Measurements from ENCODE around the gene MACROD2.

The MACROD2 gene

DNA sequence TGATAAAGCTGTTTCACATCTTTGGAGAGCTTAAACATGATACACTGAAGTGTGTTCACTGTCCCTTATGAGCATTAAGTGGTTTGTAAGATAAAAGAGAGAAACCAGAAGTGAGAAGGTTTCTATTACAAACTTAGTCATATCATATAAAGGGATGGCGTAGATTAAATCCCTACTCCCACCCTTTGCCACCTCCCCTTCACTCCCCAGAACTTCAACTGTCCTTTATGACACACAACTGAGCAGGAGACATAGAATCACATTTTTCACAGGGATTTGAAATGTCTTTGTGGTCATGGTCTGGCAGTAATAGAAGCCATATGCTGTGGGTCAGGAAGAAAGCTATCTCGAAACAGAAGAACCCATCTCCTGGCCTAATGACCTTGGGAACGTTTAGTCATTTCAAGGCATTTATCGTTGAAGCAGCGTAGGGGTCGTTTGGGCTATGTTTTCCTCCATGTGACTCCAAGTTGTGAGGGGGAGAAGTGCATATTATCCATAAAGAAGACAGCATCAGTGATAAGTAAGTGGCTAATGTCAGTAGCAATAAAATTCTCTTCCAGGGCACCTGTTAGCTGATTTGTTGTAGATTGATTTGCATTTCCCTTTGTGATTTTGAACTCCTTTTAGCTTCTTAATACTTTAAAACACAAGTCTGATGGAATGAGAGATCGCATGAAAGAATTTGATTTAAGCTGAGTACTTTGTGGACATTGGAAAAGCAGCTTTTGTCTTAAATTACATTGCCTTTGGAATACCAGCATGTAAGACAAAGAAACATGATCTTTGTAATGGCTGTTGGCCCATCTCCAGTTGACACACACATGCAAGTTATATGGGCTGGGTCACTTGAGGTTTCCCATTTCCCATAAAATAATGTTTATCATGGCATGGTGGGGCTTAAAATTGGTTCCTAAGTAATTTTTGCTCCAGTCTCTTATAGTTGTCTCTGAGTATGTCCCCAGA lies 843.6 kb downstream of the MACROD2 start:
- H3K9me3 ChIP-seq (ENCODE audit: control insufficient read depth in 2 of 2, low read length in 2 of 2), result no peaks in the 10 kb centered on the region
- H3K36me3 ChIP-seq (ENCODE audit: control insufficient read depth in 2 of 2, insufficient read depth in 2 of 2, low read length in 2 of 2), result no peaks in the 10 kb centered on the region
- H3K4me3 ChIP-seq (ENCODE audit: low read length in 2 of 2), result no peak overlapping the region
- H3K4me1 ChIP-seq (ENCODE audit: control insufficient read depth, insufficient read depth, low read length), result no peaks in the 10 kb centered on the region
- no peak overlapping the region for H3K27ac ChIP-seq (ENCODE audit: low read length)
- H3K9ac ChIP-seq (ENCODE audit: low read length in 2 of 2), result no peak overlapping the region
- no peaks in the 10 kb centered on the region for H3K27me3 ChIP-seq (ENCODE audit: control insufficient read depth in 1 of 2, insufficient read depth in 2 of 2, low read length in 2 of 2)

DNA sequence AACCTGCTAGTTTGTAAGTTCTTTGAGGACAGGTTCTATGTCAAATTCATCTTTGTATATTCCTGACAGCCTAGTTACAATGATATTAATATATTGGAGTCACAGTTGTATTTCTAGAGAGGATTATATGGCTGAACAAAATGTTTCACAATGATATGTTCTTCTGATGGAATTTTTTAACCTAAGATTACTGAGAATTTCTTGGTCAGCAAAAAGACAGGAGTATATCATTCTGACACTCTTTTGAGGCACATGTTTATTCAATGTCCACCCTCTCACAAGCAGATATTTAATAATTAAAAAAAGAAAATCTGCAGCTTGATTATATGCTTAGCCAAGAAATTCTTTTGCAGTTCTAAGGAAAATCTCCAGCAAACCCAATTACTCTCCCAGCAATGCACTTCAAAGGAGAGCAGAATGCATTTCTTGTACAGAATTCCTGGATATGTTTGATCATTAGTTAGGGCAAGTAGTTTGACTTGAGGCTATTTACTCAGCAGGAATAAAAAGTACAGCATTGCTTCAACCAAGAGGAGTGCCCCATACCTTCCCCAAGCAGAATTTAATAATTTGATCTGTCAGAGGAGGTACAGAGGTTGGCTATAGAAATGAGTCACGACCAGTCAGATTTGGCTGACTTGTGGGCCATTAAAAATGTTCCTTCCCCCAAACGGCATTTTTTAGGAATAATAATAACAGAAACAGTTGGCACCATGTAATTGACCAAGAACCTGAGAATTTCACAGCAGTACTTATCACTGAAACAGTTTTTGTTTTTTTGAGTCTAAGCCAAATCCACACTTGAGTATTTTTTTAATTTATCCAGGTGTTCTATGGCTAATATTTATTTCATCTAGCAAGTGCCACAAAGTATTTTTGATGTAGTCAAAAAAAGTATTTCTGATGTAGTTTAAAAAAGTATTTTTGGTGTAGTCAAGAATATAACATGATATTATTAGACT lies 850.2 kb downstream of the MACROD2 start:
- Histone ChIP-seq H3K36me3 (ENCODE audit: control insufficient read depth in 2 of 2, insufficient read depth in 2 of 2, low read length in 2 of 2) (no peaks in the 10 kb centered on the region), H3K9ac (ENCODE audit: low read length in 2 of 2) (no peak overlapping the region), H3K9me3 (ENCODE audit: control insufficient read depth in 2 of 2, low read length in 2 of 2) (no peaks in the 10 kb centered on the region), H3K27ac (ENCODE audit: low read length) (no peak overlapping the region), H3K4me1 (ENCODE audit: control insufficient read depth, insufficient read depth, low read length) (no peaks in the 10 kb centered on the region), H3K27me3 (ENCODE audit: control insufficient read depth in 1 of 2, insufficient read depth in 2 of 2, low read length in 2 of 2) (no peaks in the 10 kb centered on the region), H3K4me3 (ENCODE audit: low read length in 2 of 2) (no peak overlapping the region)

DNA sequence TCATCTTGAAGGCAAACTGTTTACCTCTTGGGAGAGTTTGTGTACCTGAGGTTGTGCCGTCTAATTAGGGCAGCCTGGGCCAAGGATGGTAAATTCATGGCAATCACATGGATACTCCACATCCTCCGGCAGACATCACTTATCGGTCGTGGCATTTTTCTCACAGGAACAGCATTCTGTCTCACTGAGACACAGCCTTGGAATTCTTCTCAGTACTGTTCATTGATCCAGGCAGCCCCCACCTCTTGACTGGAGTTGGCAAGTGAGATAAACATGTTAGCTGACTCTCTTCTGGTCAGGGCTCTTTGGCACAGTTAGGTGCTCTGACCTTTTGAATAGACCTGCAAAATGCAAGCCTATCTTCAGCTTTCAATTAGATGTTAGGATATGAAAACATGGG lies 853.5 kb downstream of the MACROD2 start:
- Histone ChIP-seq H3K4me1 (ENCODE audit: control insufficient read depth, insufficient read depth, low read length) (no peaks in the 10 kb centered on the region), H3K27ac (ENCODE audit: low read length) (no peak overlapping the region), H3K9ac (ENCODE audit: low read length in 2 of 2) (no peak overlapping the region), H3K4me3 (ENCODE audit: low read length in 2 of 2) (no peak overlapping the region), H3K36me3 (ENCODE audit: control insufficient read depth in 2 of 2, insufficient read depth in 2 of 2, low read length in 2 of 2) (no peaks in the 10 kb centered on the region), H3K27me3 (ENCODE audit: control insufficient read depth in 1 of 2, insufficient read depth in 2 of 2, low read length in 2 of 2) (no peaks in the 10 kb centered on the region), H3K9me3 (ENCODE audit: control insufficient read depth in 2 of 2, low read length in 2 of 2) (no peaks in the 10 kb centered on the region)

DNA sequence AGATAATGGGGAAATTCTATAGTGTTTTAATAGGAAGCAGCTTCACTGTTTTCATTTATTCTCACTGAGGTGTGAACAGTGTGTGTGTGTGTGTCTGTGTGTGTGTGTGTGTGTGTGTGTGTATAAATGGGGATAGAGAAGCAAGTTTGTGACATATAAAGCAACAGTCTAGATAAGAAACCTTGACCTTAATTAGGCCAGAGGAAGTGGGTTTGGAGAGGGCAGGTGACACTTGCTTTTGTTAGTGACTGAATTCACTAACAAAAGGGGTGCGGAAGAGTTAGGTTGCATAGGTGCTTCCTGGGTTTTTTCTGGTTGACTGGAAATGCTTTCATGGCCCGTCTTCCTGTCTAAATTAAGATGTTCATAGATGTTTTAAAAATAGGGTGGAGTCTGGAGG lies 857.8 kb downstream of the MACROD2 start:
- H3K9ac ChIP-seq (ENCODE audit: low read length in 2 of 2), result no peak overlapping the region
- H3K27me3 ChIP-seq (ENCODE audit: control insufficient read depth in 1 of 2, insufficient read depth in 2 of 2, low read length in 2 of 2), result no peaks in the 10 kb centered on the region
- no peaks in the 10 kb centered on the region for H3K4me1 ChIP-seq (ENCODE audit: control insufficient read depth, insufficient read depth, low read length)
- H3K36me3 ChIP-seq (ENCODE audit: control insufficient read depth in 2 of 2, insufficient read depth in 2 of 2, low read length in 2 of 2), result no peaks in the 10 kb centered on the region
- H3K27ac ChIP-seq (ENCODE audit: low read length), result no peak overlapping the region
- H3K9me3 ChIP-seq (ENCODE audit: control insufficient read depth in 2 of 2, low read length in 2 of 2), result no peaks in the 10 kb centered on the region
- H3K4me3 ChIP-seq (ENCODE audit: low read length in 2 of 2), result no peak overlapping the region

DNA sequence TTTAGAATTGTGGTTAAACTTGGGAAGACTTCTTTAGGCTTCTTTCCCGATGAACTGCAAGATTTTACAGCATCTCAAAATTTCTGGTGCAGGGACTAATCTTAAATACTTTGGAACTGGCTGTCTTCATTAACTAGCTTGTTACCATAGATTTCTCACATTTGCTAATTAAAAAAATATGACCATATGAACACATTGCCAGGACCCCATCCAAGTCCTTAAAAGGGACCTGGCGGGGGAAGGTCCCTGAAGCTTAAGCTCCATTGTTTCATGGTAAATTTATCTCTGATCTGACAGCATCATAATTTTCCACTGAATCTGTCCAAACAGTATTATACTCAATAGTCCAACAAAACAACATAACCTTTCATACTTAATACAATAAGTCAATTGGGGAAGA lies 859.9 kb downstream of the MACROD2 start:
- no peaks in the 10 kb centered on the region for H3K4me1 ChIP-seq (ENCODE audit: control insufficient read depth, insufficient read depth, low read length)
- H3K9ac ChIP-seq (ENCODE audit: low read length in 2 of 2), result no peak overlapping the region
- no peaks in the 10 kb centered on the region for H3K27me3 ChIP-seq (ENCODE audit: control insufficient read depth in 1 of 2, insufficient read depth in 2 of 2, low read length in 2 of 2)
- H3K4me3 ChIP-seq (ENCODE audit: low read length in 2 of 2), result no peak overlapping the region
- no peaks in the 10 kb centered on the region for H3K36me3 ChIP-seq (ENCODE audit: control insufficient read depth in 2 of 2, insufficient read depth in 2 of 2, low read length in 2 of 2)
- no peak overlapping the region for H3K27ac ChIP-seq (ENCODE audit: low read length)
- no peaks in the 10 kb centered on the region for H3K9me3 ChIP-seq (ENCODE audit: control insufficient read depth in 2 of 2, low read length in 2 of 2)

DNA sequence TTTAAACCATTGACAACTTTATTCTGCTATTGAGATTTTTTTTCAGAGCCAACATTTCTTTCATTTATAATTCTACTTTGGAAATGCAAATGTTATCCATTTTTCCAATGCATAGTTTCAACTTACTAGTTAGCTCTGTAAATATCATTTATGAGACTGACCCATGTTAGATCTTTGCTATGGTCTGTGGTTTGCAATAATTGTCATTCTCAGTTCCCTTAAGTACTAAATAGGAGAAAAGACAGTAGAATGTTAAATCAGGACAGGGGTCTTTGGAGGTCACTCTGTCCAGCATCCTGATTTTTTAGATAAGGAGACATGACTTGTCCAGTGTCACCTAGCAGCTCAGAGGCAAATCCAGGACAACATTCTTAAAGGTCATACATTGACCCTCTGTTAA lies 864.3 kb downstream of the MACROD2 start:
- no peaks in the 10 kb centered on the region for H3K4me1 ChIP-seq (ENCODE audit: control insufficient read depth, insufficient read depth, low read length)
- H3K9me3 ChIP-seq (ENCODE audit: control insufficient read depth in 2 of 2, low read length in 2 of 2), result no peaks in the 10 kb centered on the region
- no peaks in the 10 kb centered on the region for H3K27me3 ChIP-seq (ENCODE audit: control insufficient read depth in 1 of 2, insufficient read depth in 2 of 2, low read length in 2 of 2)

DNA sequence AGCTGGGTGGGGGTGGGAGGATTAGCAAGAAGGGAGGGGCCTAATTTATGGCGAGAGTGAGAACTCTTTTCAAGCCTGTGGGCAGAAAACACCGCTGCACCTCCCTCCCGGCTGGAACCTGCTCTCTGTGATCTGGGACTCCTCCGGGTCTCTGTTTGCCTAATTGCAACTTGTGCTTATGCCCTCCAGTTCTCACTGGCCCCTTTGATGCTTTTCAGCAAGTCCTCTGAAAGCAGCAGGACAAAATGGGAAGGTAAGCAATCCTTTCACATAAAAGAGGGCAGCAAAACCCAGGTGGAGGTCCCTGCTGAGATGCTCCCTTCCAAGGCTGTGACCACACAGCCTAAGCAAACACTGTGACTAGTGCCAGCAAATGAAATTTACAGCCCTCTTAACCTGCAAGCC lies 865.1 kb downstream of the MACROD2 start:
- H3K4me1 ChIP-seq (ENCODE audit: control insufficient read depth, insufficient read depth, low read length), result no peaks in the 10 kb centered on the region
- H3K9ac ChIP-seq (ENCODE audit: low read length in 2 of 2), result no peak overlapping the region
- H3K27ac ChIP-seq (ENCODE audit: low read length), result no peak overlapping the region
- H3K27me3 ChIP-seq (ENCODE audit: control insufficient read depth in 1 of 2, insufficient read depth in 2 of 2, low read length in 2 of 2), result no peaks in the 10 kb centered on the region
- H3K36me3 ChIP-seq (ENCODE audit: control insufficient read depth in 2 of 2, insufficient read depth in 2 of 2, low read length in 2 of 2), result no peaks in the 10 kb centered on the region
- no peaks in the 10 kb centered on the region for H3K9me3 ChIP-seq (ENCODE audit: control insufficient read depth in 2 of 2, low read length in 2 of 2)
- no peak overlapping the region for H3K4me3 ChIP-seq (ENCODE audit: low read length in 2 of 2)

More for the DNA sequence above, 864.3 kb downstream of the MACROD2 start:
- no peak overlapping the region for H3K9ac ChIP-seq (ENCODE audit: low read length in 2 of 2)
- H3K27ac ChIP-seq (ENCODE audit: low read length), result no peak overlapping the region
- H3K4me3 ChIP-seq (ENCODE audit: low read length in 2 of 2), result no peak overlapping the region
- no peaks in the 10 kb centered on the region for H3K36me3 ChIP-seq (ENCODE audit: control insufficient read depth in 2 of 2, insufficient read depth in 2 of 2, low read length in 2 of 2)

DNA sequence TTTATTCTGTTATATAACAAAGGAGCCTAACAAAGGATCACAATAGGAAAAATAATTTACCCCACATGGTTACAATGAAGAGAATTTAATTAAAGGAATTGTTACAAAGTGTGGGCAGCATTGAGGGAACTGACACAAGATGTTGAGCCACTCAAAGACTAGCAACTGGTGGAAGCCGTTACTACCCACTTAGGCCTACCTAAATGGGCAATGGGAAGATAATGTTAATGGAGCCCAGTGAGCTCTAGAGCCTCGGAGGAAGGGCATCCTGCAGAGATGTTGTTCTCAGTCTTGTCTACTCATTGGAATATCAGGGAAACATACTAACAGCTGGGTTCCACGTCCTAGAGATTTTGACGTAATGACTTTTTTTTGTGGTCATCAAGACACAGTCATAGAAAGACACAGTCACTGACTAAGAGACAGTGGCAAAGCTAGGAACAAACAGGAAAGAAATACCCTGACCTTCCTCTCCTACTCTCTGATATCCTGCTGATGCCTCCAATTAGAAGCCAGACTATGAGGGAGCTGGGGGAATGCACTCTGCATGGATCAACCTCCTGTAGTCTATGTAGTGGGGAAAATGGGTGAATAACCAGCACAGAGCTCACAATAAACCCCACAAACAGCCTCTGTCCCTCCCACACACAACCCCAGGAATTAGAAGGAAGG lies 865.8 kb downstream of the MACROD2 start:
- Histone ChIP-seq H3K9me3 (ENCODE audit: control insufficient read depth in 2 of 2, low read length in 2 of 2) (no peaks in the 10 kb centered on the region), H3K4me1 (ENCODE audit: control insufficient read depth, insufficient read depth, low read length) (no peaks in the 10 kb centered on the region), H3K27me3 (ENCODE audit: control insufficient read depth in 1 of 2, insufficient read depth in 2 of 2, low read length in 2 of 2) (no peaks in the 10 kb centered on the region), H3K4me3 (ENCODE audit: low read length in 2 of 2) (no peak overlapping the region), H3K9ac (ENCODE audit: low read length in 2 of 2) (no peak overlapping the region), H3K36me3 (ENCODE audit: control insufficient read depth in 2 of 2, insufficient read depth in 2 of 2, low read length in 2 of 2) (no peaks in the 10 kb centered on the region), H3K27ac (ENCODE audit: low read length) (no peak overlapping the region)

DNA sequence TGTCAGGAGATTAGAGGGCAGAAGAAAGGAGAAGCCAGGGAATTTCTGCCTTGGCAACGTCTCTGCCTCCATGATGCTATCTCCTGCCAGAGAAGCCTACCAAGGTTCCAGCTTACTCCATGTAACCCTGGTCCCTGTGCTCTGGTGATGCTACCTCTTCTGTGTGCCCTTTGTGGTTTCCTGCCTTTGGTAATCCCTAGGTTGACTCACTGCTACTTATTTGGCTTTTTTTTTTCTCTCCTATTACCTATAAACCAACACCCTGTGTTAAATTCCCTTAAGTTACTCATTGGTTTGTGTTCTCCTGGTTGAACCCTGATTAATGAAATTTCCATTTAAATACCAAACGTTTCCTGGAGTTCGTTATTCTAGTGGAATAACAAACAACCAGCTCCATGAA lies 869.9 kb downstream of the MACROD2 start:
- H3K9ac ChIP-seq (ENCODE audit: low read length in 2 of 2), result no peak overlapping the region
- H3K36me3 ChIP-seq (ENCODE audit: control insufficient read depth in 2 of 2, insufficient read depth in 2 of 2, low read length in 2 of 2), result no peaks in the 10 kb centered on the region
- H3K27me3 ChIP-seq (ENCODE audit: control insufficient read depth in 1 of 2, insufficient read depth in 2 of 2, low read length in 2 of 2), result no peaks in the 10 kb centered on the region
- H3K27ac ChIP-seq (ENCODE audit: low read length), result no peak overlapping the region
- no peaks in the 10 kb centered on the region for H3K9me3 ChIP-seq (ENCODE audit: control insufficient read depth in 2 of 2, low read length in 2 of 2)
- H3K4me1 ChIP-seq (ENCODE audit: control insufficient read depth, insufficient read depth, low read length), result no peaks in the 10 kb centered on the region
- no peak overlapping the region for H3K4me3 ChIP-seq (ENCODE audit: low read length in 2 of 2)

DNA sequence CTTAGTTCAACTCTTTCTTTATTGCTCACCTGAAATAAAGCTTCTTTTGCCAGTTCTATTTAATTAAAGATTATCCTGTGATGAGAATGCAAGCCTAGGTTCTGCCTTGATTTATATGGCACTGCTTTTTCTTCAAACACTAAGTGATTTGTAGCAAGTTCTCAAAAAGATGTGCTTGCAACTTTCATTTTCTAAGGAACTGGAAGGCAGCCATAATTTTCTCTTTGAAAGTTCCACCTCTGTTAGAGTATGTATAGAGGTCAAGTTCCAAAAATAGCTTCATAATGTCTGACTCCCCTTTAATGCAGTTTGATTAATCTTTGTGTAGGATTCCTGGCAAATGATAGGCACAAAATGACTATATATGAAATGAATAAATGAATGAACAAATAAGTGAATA lies 870.4 kb downstream of the MACROD2 start:
- Histone ChIP-seq H3K9ac (ENCODE audit: low read length in 2 of 2) (no peak overlapping the region), H3K9me3 (ENCODE audit: control insufficient read depth in 2 of 2, low read length in 2 of 2) (no peaks in the 10 kb centered on the region), H3K4me3 (ENCODE audit: low read length in 2 of 2) (no peak overlapping the region), H3K36me3 (ENCODE audit: control insufficient read depth in 2 of 2, insufficient read depth in 2 of 2, low read length in 2 of 2) (no peaks in the 10 kb centered on the region), H3K4me1 (ENCODE audit: control insufficient read depth, insufficient read depth, low read length) (no peaks in the 10 kb centered on the region), H3K27me3 (ENCODE audit: control insufficient read depth in 1 of 2, insufficient read depth in 2 of 2, low read length in 2 of 2) (no peaks in the 10 kb centered on the region), H3K27ac (ENCODE audit: low read length) (no peak overlapping the region)
